ENCODE measurements around the gene GTSE1.

GTSE1 gene

GRCh38 chr22:46275455-46276122, 21.1 kb upstream of the GTSE1 start:
- TF ChIP-seq CTCF (IDR thresholded peaks at IDR 0.05; ENCODE audit: insufficient read depth, low read depth, low read length, missing control alignments): no peak
- DNase-seq (ENCODE audit: low read depth): no peak
- no peak overlapping the region for H3K4me3 ChIP-seq (ENCODE audit: low read length)

GRCh38 chr22:46276563-46276962, 20.1 kb upstream of the GTSE1 start:
- no peak for TF ChIP-seq CTCF (IDR thresholded peaks at IDR 0.05; ENCODE audit: insufficient read depth, low read depth, low read length, missing control alignments)
- DNase-seq (ENCODE audit: low read depth): no peak
- no peak overlapping the region for H3K4me3 ChIP-seq (ENCODE audit: low read length)

- TF ChIP-seq CTCF (IDR thresholded peaks at IDR 0.05; ENCODE audit: insufficient read depth, low read depth, low read length, missing control alignments): no peak
- H3K4me3 ChIP-seq (ENCODE audit: low read length): no peak overlapping the region
- no peak for DNase-seq (ENCODE audit: low read depth)
Observed at GRCh38 chr22:46278656-46279645, 17.7 kb upstream of the GTSE1 start.

- TF ChIP-seq CTCF (IDR thresholded peaks at IDR 0.05; ENCODE audit: insufficient read depth, low read depth, low read length, missing control alignments): no peak
- H3K4me3 ChIP-seq (ENCODE audit: low read length): no peak overlapping the region
- DNase-seq (ENCODE audit: low read depth): no peak
Observed at GRCh38 chr22:46280063-46280817, 16.4 kb upstream of the GTSE1 start.

- no peak for DNase-seq (ENCODE audit: low read depth)
- no peak for TF ChIP-seq CTCF (IDR thresholded peaks at IDR 0.05; ENCODE audit: insufficient read depth, low read depth, low read length, missing control alignments)
- H3K4me3 ChIP-seq (ENCODE audit: low read length): no peak overlapping the region
Observed at GRCh38 chr22:46280999-46281623, 15.6 kb upstream of the GTSE1 start.

GRCh38 chr22:46281866-46282678, 14.6 kb upstream of the GTSE1 start:
- H3K4me3 ChIP-seq (ENCODE audit: low read length): no peak overlapping the region
- no peak for TF ChIP-seq CTCF (IDR thresholded peaks at IDR 0.05; ENCODE audit: insufficient read depth, low read depth, low read length, missing control alignments)
- DNase-seq (ENCODE audit: low read depth): no peak

Measured in epithelial cell of esophagus (primary cell).